NK-92 (cell line): Measurements from ENCODE around the gene HS6ST3.
"Not testable (repeated sequence)": the region's sequence is repeated elsewhere in the genome, so short reads cannot be mapped to it uniquely, and the experiment has no call there.

Source experiments
- DNase-seq: peaks from one replicate; lab custom pipeline; 2025; ENCODE audit not compliant: unreplicated experiment; lab: John Stamatoyannopoulos, UW

Gene HS6ST3

GRCh38 chr13:96422002-96422401 lies 332.1 kb downstream of the HS6ST3 start:
- DNase-seq: no peak

GRCh38 chr13:96426167-96426566 lies 336.3 kb downstream of the HS6ST3 start:
- no peak for DNase-seq

GRCh38 chr13:96428911-96429310 lies 339.0 kb downstream of the HS6ST3 start:
- no peak for DNase-seq

GRCh38 chr13:96431044-96431581 lies 341.2 kb downstream of the HS6ST3 start:
- DNase-seq: no peak

GRCh38 chr13:96444676-96445075 lies 354.8 kb downstream of the HS6ST3 start:
- DNase-seq: no peak

GRCh38 chr13:96449920-96450319 lies 360.0 kb downstream of the HS6ST3 start:
- DNase-seq: no peak

- DNase-seq: no peak
Measured at GRCh38 chr13:96450326-96451020, 360.6 kb downstream of the HS6ST3 start.

GRCh38 chr13:96454466-96454865 lies 364.6 kb downstream of the HS6ST3 start:
- DNase-seq: no peak

- no peak for DNase-seq
Measured at GRCh38 chr13:96460609-96461008, 370.7 kb downstream of the HS6ST3 start.

- DNase-seq: no peak
Measured at GRCh38 chr13:96473526-96474180, 383.7 kb downstream of the HS6ST3 start.

- DNase-seq: no peak
Measured at GRCh38 chr13:96474181-96474557, 384.3 kb downstream of the HS6ST3 start.

- no peak for DNase-seq
Measured at GRCh38 chr13:96475103-96475502, 385.2 kb downstream of the HS6ST3 start.

GRCh38 chr13:96481482-96481881 lies 391.6 kb downstream of the HS6ST3 start:
- no peak for DNase-seq

- DNase-seq: no peak
Measured at GRCh38 chr13:96490496-96490989, 400.6 kb downstream of the HS6ST3 start.

GRCh38 chr13:96491103-96491502 lies 401.2 kb downstream of the HS6ST3 start:
- no peak for DNase-seq

GRCh38 chr13:96492766-96493165 lies 402.9 kb downstream of the HS6ST3 start:
- DNase-seq: no peak

- no peak for DNase-seq
Measured at GRCh38 chr13:96499656-96500055, 409.7 kb downstream of the HS6ST3 start.

GRCh38 chr13:96500953-96501352 lies 411.0 kb downstream of the HS6ST3 start:
- DNase-seq: no peak

GRCh38 chr13:96503481-96503880 lies 413.6 kb downstream of the HS6ST3 start:
- no peak for DNase-seq

GRCh38 chr13:96511587-96511986 lies 421.7 kb downstream of the HS6ST3 start:
- DNase-seq: no peak

GRCh38 chr13:96519380-96519779 lies 429.5 kb downstream of the HS6ST3 start:
- no peak for DNase-seq

- not testable (repeated sequence) for DNase-seq
Measured at GRCh38 chr13:96524398-96525020, 434.6 kb downstream of the HS6ST3 start.
